Esophagus muscularis mucosa (tissue), 3 donors: ENCODE data around the gene CPSF3.

ENCODE experiments used
- POLR2A ChIP-seq: fragments of 450-650 bp; IDR thresholded peaks from one replicate; pipeline ENCODE4 v1.6.1; 2017; ENCODE audit warnings: antibody characterized with exemption, moderate library complexity, mild to moderate bottlenecking, low read depth
- POLR2AphosphoS5 ChIP-seq, 2 donors: sonication (generic); formaldehyde crosslinking; IDR thresholded peaks; one replicate each; pipeline ENCODE4 v1.6.1; 2017; ENCODE audit warnings: antibody characterized with exemption in 2 of 2
- TF ChIP-seq, protein P1 (sequence below), 3 experiments: fragments of 200-600 bp in 2 of 3; fragments of 450-650 bp in 1 of 3; sonication (generic) in 2 of 3; IDR thresholded peaks; one replicate each; pipeline ENCODE4 v1.5.1; 2017 to 2019; ENCODE audit warnings: antibody characterized with exemption in 3 of 3, mild to moderate bottlenecking in 2 of 3, moderate library complexity in 1 of 3

DNA sequence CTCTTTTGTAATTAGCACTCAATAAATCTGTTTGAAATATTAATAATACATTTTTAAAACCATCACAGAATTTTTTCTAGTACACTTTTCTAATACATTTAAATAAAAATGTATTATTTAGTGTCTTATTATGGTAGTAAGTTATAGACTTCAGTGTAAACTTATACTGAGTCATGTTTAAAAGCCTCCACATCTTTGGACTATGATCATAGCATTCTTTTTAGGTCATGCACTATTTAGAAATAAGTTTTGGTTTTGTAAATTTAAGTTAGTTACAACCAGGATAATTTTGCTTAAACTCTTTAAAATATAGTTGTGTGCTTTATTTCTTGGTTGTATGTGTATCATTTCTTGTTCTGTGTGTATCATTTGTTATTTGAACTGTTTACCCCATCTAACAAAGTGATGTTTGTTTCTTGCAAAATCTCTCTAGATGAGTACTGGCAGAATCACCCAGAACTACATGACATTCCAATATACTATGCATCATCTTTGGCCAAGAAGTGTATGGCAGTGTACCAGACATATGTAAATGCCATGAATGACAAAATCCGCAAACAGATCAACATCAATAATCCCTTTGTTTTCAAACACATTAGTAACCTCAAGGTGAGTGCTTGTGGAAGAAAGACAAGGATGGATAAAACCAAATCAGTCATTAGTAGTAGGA lies 16.7 kb downstream of the CPSF3 start:
- TF ChIP-seq, protein P1, sequence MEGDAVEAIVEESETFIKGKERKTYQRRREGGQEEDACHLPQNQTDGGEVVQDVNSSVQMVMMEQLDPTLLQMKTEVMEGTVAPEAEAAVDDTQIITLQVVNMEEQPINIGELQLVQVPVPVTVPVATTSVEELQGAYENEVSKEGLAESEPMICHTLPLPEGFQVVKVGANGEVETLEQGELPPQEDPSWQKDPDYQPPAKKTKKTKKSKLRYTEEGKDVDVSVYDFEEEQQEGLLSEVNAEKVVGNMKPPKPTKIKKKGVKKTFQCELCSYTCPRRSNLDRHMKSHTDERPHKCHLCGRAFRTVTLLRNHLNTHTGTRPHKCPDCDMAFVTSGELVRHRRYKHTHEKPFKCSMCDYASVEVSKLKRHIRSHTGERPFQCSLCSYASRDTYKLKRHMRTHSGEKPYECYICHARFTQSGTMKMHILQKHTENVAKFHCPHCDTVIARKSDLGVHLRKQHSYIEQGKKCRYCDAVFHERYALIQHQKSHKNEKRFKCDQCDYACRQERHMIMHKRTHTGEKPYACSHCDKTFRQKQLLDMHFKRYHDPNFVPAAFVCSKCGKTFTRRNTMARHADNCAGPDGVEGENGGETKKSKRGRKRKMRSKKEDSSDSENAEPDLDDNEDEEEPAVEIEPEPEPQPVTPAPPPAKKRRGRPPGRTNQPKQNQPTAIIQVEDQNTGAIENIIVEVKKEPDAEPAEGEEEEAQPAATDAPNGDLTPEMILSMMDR (IDR thresholded peaks at IDR 0.05): no peak
- TF ChIP-seq POLR2A (no peak), POLR2AphosphoS5 (IDR thresholded peaks at IDR 0.05) (no peak)
